Osteoblast (primary cell): Measurements from ENCODE around the gene GRAMD1B. TPM values are rescaled to one million over a fixed set of nuclear protein-coding genes. Genes with fewer than 3 reads are reported as not detected.
"Not testable (repeated sequence)": the region's sequence is repeated elsewhere in the genome, so short reads cannot be mapped to it uniquely, and the experiment has no call there.

Source experiments
- DNase-seq: peaks from one replicate; pipeline ENCODE4 v3.0.0; 2011; ENCODE audit warnings: low spot score, mixed read lengths; ENCODE audit not compliant: insufficient read length; ENCODE audit errors: missing footprints
- H2AFZ ChIP-seq: 2 replicates; pipeline ENCODE4 v1.6.0; 2011; ENCODE audit warnings: mild to moderate bottlenecking, low read length
- H3K27ac ChIP-seq: 2 replicates; pipeline ENCODE4 v1.5.1; 2011; ENCODE audit warnings: mild to moderate bottlenecking, low read depth, low read length, moderate library complexity
- H3K27me3 ChIP-seq: 2 replicates; pipeline ENCODE4 v1.6.0; 2012; ENCODE audit warnings: mild to moderate bottlenecking, control low read depth, inconsistent platforms, low read length, moderate library complexity; ENCODE audit not compliant: insufficient read depth
- H3K36me3 ChIP-seq: 2 replicates; pipeline ENCODE4 v1.5.1; 2011; ENCODE audit warnings: mild to moderate bottlenecking, low read length, control low read depth, moderate library complexity; ENCODE audit not compliant: insufficient read depth
- H3K4me1 ChIP-seq: 2 replicates; pipeline ENCODE4 v1.5.1; 2011; ENCODE audit warnings: mild to moderate bottlenecking, low read length, control low read depth, moderate library complexity; ENCODE audit not compliant: insufficient read depth
- H3K4me2 ChIP-seq: 2 replicates; pipeline ENCODE4 v1.6.0; 2011; ENCODE audit warnings: mild to moderate bottlenecking, low read length; ENCODE audit not compliant: insufficient read depth
- H3K4me3 ChIP-seq: fragments of 200-600 bp; sonication (generic); 3 replicates; pipeline ENCODE4 v1.5.1; 2012; ENCODE audit warnings: mild to moderate bottlenecking, low read length, inconsistent platforms; ENCODE audit not compliant: insufficient read depth
- H3K79me2 ChIP-seq: 2 replicates; pipeline ENCODE4 v1.6.0; 2012; ENCODE audit warnings: mild to moderate bottlenecking, low read length, control low read depth, inconsistent platforms; ENCODE audit not compliant: insufficient read depth
- H3K9me3 ChIP-seq: 2 replicates; pipeline ENCODE4 v1.5.1; 2011; ENCODE audit warnings: low read depth, low read length, control low read depth
- H4K20me1 ChIP-seq: 2 replicates; pipeline ENCODE4 v1.6.0; 2012; ENCODE audit warnings: mild to moderate bottlenecking, low read length, control low read depth; ENCODE audit not compliant: insufficient read depth
- CTCF ChIP-seq: IDR thresholded peaks from 2 replicates; pipeline ENCODE4 v1.5.1; 2011; ENCODE audit warnings: mild to moderate bottlenecking, low read depth, low read length, moderate library complexity; ENCODE audit errors: extremely low read depth
- total RNA-seq: library from RNA; depleted of rRNA; stranded (reverse); fragments of >200 nt; gene quantifications from 2 replicates; pipeline ENCODE4 v1.2.3, GENCODE V29; 2012

The GRAMD1B gene
- total RNA-seq, 1 donor, result 15.2 TPM

GRCh38 chr11:123567466-123567865 is 137.4 kb downstream of the GRAMD1B start:
- no peak overlapping the region for H3K4me2 ChIP-seq
- H3K4me3 ChIP-seq, result no peak overlapping the region
- no peaks in the 10 kb centered on the region for H3K36me3 ChIP-seq
- TF ChIP-seq CTCF, result no peak
- H3K9me3 ChIP-seq, result no peaks in the 10 kb centered on the region
- H3K27ac ChIP-seq, result no peak overlapping the region
- no peaks in the 10 kb centered on the region for H3K27me3 ChIP-seq
- no peak overlapping the region for H2AFZ ChIP-seq
- peaks cover 48% of the 10 kb centered on the region for H4K20me1 ChIP-seq
- H3K4me1 ChIP-seq, result no peaks in the 10 kb centered on the region
- DNase-seq, result peak; percentile 68
- H3K79me2 ChIP-seq, result peaks cover 79% of the 10 kb centered on the region

DNA sequence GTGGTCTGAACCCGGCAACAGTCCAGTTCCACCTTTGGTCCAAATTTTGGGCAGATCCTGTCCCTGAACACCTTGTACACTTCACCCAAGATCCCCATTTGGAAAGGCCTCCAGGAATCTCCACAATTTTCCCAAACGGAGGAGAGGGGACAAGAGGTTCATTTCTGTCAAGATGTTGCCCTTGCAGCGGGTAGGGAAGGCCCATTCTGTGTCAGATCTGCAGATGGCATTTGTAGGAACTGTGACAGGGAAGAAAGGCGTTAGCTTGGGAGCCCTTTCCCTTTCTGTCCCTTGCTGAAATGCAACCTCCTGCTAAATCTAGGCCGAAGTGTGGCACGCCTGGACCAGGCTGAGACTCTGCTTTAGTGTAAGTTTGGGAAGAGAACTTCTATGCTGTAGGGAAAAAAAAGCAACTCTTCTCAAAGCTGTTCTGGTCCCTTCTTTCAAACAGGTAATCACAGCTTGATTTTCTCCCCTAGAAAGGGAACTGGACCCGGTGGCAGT is 138.3 kb downstream of the GRAMD1B start:
- no peak for DNase-seq
- H3K4me2 ChIP-seq, result no peak overlapping the region
- no peak for TF ChIP-seq CTCF
- H3K4me1 ChIP-seq, result no peaks in the 10 kb centered on the region
- H3K79me2 ChIP-seq, result peaks cover 75% of the 10 kb centered on the region
- H3K9me3 ChIP-seq, result no peaks in the 10 kb centered on the region
- H2AFZ ChIP-seq, result no peak overlapping the region
- no peak overlapping the region for H3K4me3 ChIP-seq
- no peak overlapping the region for H3K27ac ChIP-seq
- peaks cover 47% of the 10 kb centered on the region for H4K20me1 ChIP-seq
- H3K36me3 ChIP-seq, result no peaks in the 10 kb centered on the region
- no peaks in the 10 kb centered on the region for H3K27me3 ChIP-seq

GRCh38 chr11:123569393-123569792 is 139.3 kb downstream of the GRAMD1B start:
- H3K36me3 ChIP-seq, result no peaks in the 10 kb centered on the region
- peaks cover 74% of the 10 kb centered on the region for H3K79me2 ChIP-seq
- H3K4me1 ChIP-seq, result no peaks in the 10 kb centered on the region
- H2AFZ ChIP-seq, result no peak overlapping the region
- H3K4me2 ChIP-seq, result no peak overlapping the region
- no peaks in the 10 kb centered on the region for H3K9me3 ChIP-seq
- peak; percentile 25 for DNase-seq
- TF ChIP-seq CTCF, result no peak
- H4K20me1 ChIP-seq, result peaks cover 46% of the 10 kb centered on the region
- H3K4me3 ChIP-seq, result no peak overlapping the region
- no peak overlapping the region for H3K27ac ChIP-seq
- H3K27me3 ChIP-seq, result no peaks in the 10 kb centered on the region

DNA sequence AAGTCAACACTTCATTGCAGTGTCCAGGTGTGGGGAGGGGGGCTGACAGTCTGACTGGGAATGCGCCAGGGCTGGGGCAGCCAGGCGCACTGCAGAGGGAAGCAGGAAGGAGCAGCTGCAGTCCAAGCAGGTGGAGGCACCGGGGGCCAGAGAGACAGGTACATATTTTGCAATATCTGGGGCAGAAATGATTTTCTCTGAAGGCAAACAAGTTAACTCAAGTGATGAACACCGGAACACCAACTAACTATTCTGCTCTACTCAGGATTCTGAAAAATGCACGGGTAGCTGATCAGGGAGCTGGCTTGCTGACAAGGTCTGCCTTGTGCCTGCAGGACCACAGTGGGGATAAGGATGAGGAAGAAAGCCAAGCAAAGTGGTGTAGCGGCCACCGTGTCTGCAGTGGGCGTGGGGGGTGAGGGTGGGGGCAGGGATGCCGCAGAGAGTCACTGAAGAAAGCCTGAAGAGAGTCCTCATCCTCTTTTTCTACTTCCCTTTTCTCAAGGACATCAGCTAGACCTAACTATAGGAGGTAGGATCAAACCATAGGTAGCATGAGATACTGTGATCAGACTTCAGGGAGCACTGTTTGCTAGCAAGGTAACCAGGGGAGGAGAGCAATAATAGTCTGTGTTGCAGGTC is 141.0 kb downstream of the GRAMD1B start:
- Histone ChIP-seq H4K20me1 (peaks cover 41% of the 10 kb centered on the region), H3K27me3 (no peaks in the 10 kb centered on the region), H2AFZ (no peak overlapping the region), H3K4me3 (no peak overlapping the region), H3K4me2 (no peak overlapping the region), H3K79me2 (peaks cover 69% of the 10 kb centered on the region), H3K9me3 (no peaks in the 10 kb centered on the region), H3K27ac (no peak overlapping the region), H3K36me3 (no peaks in the 10 kb centered on the region), H3K4me1 (peaks cover under 1% of the 10 kb centered on the region)
- TF ChIP-seq CTCF, result no peak
- DNase-seq, result peak; percentile 41

GRCh38 chr11:123572791-123573190 is 142.7 kb downstream of the GRAMD1B start:
- H3K27me3 ChIP-seq, H3K4me1 ChIP-seq, H3K9me3 ChIP-seq, H2AFZ ChIP-seq, H3K4me2 ChIP-seq, H3K27ac ChIP-seq, H3K36me3 ChIP-seq, H3K4me3 ChIP-seq: not testable (repeated sequence)
- Histone ChIP-seq H4K20me1 (peaks cover 46% of the 10 kb centered on the region), H3K79me2 (peaks cover 57% of the 10 kb centered on the region)
- peak; percentile 36 for DNase-seq
